GM19455 (cell line): ENCODE measurements around the gene FGFBP2.

ENCODE experiments used
- ATAC-seq: cut with Tn5 transposase; IDR thresholded peaks from one replicate; pipeline ENCODE4 v1.9.1; 2021; ENCODE audit not compliant: unreplicated experiment

The FGFBP2 gene

GRCh38 chr4:15968551-15969300, 5.8 kb upstream of the FGFBP2 start:
- no peak for ATAC-seq

- no peak for ATAC-seq
Observed at GRCh38 chr4:15965325-15965724, 2.4 kb upstream of the FGFBP2 start.

GRCh38 chr4:15964159-15964558, 1.2 kb upstream of the FGFBP2 start:
- no peak for ATAC-seq

GRCh38 chr4:15963576-15963975, 601 bp upstream of the FGFBP2 start:
- no peak for ATAC-seq

- no peak for ATAC-seq
Observed at GRCh38 chr4:15961781-15962510, 1.0 kb downstream of the FGFBP2 start.

- no peak for ATAC-seq
Observed at GRCh38 chr4:15958562-15958961, 4.4 kb downstream of the FGFBP2 start.

GRCh38 chr4:15956179-15956850, 6.7 kb downstream of the FGFBP2 start:
- peak; percentile 92 for ATAC-seq

GRCh38 chr4:15955670-15956069, 7.3 kb downstream of the FGFBP2 start:
- peak; percentile 16 for ATAC-seq

GRCh38 chr4:15953625-15954024, 9.3 kb downstream of the FGFBP2 start:
- no peak for ATAC-seq

- no peak for ATAC-seq
Observed at GRCh38 chr4:15951781-15952180, 11.2 kb downstream of the FGFBP2 start.

- no peak for ATAC-seq
Observed at GRCh38 chr4:15948826-15949225, 14.1 kb downstream of the FGFBP2 start.

- ATAC-seq, result no peak
Observed at GRCh38 chr4:15947684-15948083, 15.3 kb downstream of the FGFBP2 start.

GRCh38 chr4:15945516-15945915, 17.5 kb downstream of the FGFBP2 start:
- ATAC-seq, result no peak

- no peak for ATAC-seq
Observed at GRCh38 chr4:15944895-15945294, 18.1 kb downstream of the FGFBP2 start.

GRCh38 chr4:15942283-15942682, 20.7 kb downstream of the FGFBP2 start:
- no peak for ATAC-seq

- no peak for ATAC-seq
Observed at GRCh38 chr4:15938640-15939039, 24.3 kb downstream of the FGFBP2 start, which contains the start of gene FGFBP1. FGFBP1 (minus strand) TSS chr4:15938740; CDS start chr4:15936632, 2,108 bp downstream.

GRCh38 chr4:15938182-15938581, 24.8 kb downstream of the FGFBP2 start:
- ATAC-seq, result no peak

GRCh38 chr4:15936495-15936894, 26.5 kb downstream of the FGFBP2 start:
- ATAC-seq, result no peak

GRCh38 chr4:15935504-15936402, 27.2 kb downstream of the FGFBP2 start:
- ATAC-seq, result no peak

GRCh38 chr4:15934259-15934658, 28.7 kb downstream of the FGFBP2 start:
- no peak for ATAC-seq
